Spleen (tissue), 7 donors: Measurements from ENCODE around the gene NOBOX.
"Not testable (repeated sequence)": the region's sequence is repeated elsewhere in the genome, so short reads cannot be mapped to it uniquely, and the experiment has no call there.

Experiments used
- POLR2A ChIP-seq, 3 donors: fragments of 450-650 bp; IDR thresholded peaks; one replicate each; pipeline ENCODE4 v1.5.1; 2017; ENCODE audit warnings: antibody characterized with exemption in 3 of 3, mild to moderate bottlenecking in 1 of 3
- POLR2AphosphoS5 ChIP-seq, 3 donors: sonication (generic); formaldehyde crosslinking; IDR thresholded peaks; one replicate each; pipeline ENCODE4 v1.5.1; 2017; ENCODE audit warnings: antibody characterized with exemption in 3 of 3
- TF ChIP-seq, protein P1 (sequence below), 11 experiments: fragments of 200-600 bp in 7 of 11; fragments of 450-650 bp in 4 of 11; sonication (generic) in 4 of 11; IDR thresholded peaks in 8 of 11; conservative IDR thresholded peaks in 3 of 11; 1 replicate in 7 of 11; 2 replicates in 4 of 11; pipeline versions ENCODE4 v1.4.0 to v1.8.0; 2016 to 2021; ENCODE audit warnings: antibody characterized with exemption in 11 of 11, inconsistent platforms in 4 of 11, mild to moderate bottlenecking in 1 of 11
- donor health status: DM: no; HTN: no; CAD: no; lungs with moderate emphysema.
- donor health status: DM: no; HTN: no; CAD: no.
- donor health status: DM: no; HTN: no; CAD: no.

DNA sequence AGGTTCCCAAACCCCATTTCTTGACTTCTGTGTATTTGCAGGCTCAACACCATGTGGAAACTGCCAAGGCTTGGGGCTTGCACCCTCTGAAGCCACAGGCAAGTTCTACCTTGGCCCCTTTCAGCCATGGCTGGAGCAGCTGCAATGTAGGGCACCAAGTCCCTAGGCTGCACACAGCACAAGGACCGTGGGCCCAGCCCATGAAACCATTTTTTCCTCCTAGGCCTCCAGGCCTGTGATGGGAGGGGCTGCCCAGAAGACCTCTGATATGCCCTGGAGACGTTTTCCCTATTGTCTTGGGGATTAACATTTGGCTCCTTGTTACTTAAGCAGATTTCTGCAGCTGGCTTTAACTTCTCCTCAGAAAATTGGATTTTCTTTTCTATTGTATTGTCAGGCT, 24.0 kb upstream of the NOBOX start:
- TF ChIP-seq, protein P1, sequence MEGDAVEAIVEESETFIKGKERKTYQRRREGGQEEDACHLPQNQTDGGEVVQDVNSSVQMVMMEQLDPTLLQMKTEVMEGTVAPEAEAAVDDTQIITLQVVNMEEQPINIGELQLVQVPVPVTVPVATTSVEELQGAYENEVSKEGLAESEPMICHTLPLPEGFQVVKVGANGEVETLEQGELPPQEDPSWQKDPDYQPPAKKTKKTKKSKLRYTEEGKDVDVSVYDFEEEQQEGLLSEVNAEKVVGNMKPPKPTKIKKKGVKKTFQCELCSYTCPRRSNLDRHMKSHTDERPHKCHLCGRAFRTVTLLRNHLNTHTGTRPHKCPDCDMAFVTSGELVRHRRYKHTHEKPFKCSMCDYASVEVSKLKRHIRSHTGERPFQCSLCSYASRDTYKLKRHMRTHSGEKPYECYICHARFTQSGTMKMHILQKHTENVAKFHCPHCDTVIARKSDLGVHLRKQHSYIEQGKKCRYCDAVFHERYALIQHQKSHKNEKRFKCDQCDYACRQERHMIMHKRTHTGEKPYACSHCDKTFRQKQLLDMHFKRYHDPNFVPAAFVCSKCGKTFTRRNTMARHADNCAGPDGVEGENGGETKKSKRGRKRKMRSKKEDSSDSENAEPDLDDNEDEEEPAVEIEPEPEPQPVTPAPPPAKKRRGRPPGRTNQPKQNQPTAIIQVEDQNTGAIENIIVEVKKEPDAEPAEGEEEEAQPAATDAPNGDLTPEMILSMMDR (IDR thresholded peaks at IDR 0.05 in 8 of 11, conservative IDR thresholded peaks at IDR 0.05 in 3 of 11) = not testable (repeated sequence)
- not testable (repeated sequence) for TF ChIP-seq POLR2A, POLR2AphosphoS5 (IDR thresholded peaks at IDR 0.05)
